Neural cell (in vitro differentiated cells): Measurements from ENCODE around the gene CDKAL1. TPM values are rescaled to one million over a fixed set of nuclear protein-coding genes. Genes with fewer than 3 reads are reported as not detected.

ENCODE experiments used
- H2AFZ ChIP-seq: fragments of 200-600, 300-800 bp; sonication (generic), shearing (Covaris generic); 2 replicates; pipeline ENCODE4 v1.6.0; 2014; ENCODE audit warnings: low read depth, mild to moderate bottlenecking, antibody characterized with exemption, low read length, moderate library complexity
- H3F3A ChIP-seq: fragments of 200-600 bp; shearing (Covaris generic); 2 replicates; pipeline ENCODE4 v1.6.1; 2016; ENCODE audit warnings: mild to moderate bottlenecking, moderate library complexity, mixed read lengths, antibody characterized with exemption, low read length; ENCODE audit not compliant: insufficient read depth, poor library complexity, severe bottlenecking
- H3K27ac ChIP-seq: fragments of 200-600, 300-800 bp; sonication (generic), shearing (Covaris generic); 2 replicates; pipeline ENCODE4 v1.5.1; 2014; ENCODE audit warnings: mild to moderate bottlenecking, low read length, moderate library complexity
- H3K27me3 ChIP-seq: fragments of 300-800, 200-600 bp; sonication (generic), shearing (Covaris generic); 2 replicates; pipeline ENCODE4 v1.6.0; 2014; ENCODE audit warnings: mild to moderate bottlenecking, low read depth, low read length, moderate library complexity; ENCODE audit not compliant: insufficient read depth
- H3K36me3 ChIP-seq: fragments of 300-800, 200-600 bp; sonication (generic), shearing (Covaris generic); 2 replicates; pipeline ENCODE4 v1.5.1; 2014; ENCODE audit warnings: mild to moderate bottlenecking, antibody characterized with exemption, low read length, moderate library complexity; ENCODE audit not compliant: insufficient read depth
- H3K4me2 ChIP-seq: fragments of 300-800, 200-600 bp; sonication (generic), shearing (Covaris generic); 2 replicates; pipeline ENCODE4 v1.6.0; 2014; ENCODE audit warnings: mild to moderate bottlenecking, low read length
- H3K4me3 ChIP-seq: fragments of 300-800, 200-600 bp; sonication (generic), shearing (Covaris generic); 2 replicates; pipeline ENCODE4 v1.5.1; 2014; ENCODE audit warnings: mild to moderate bottlenecking, low read length, moderate library complexity
- H3K79me2 ChIP-seq: fragments of 200-600 bp; shearing (Covaris generic); replicated peaks from 2 replicates; pipeline ENCODE4 v1.6.0; 2014; ENCODE audit warnings: mild to moderate bottlenecking, low read length, moderate library complexity; ENCODE audit not compliant: insufficient read depth
- H3K9ac ChIP-seq: fragments of 300-800, 200-600 bp; sonication (generic), shearing (Covaris generic); 2 replicates; pipeline ENCODE4 v1.6.1; 2016; ENCODE audit warnings: mild to moderate bottlenecking, low read length, mixed read lengths
- H3K9me2 ChIP-seq: fragments of 200-600 bp; shearing (Covaris generic); 2 replicates; pipeline ENCODE4 v1.6.1; 2016; ENCODE audit warnings: mild to moderate bottlenecking, low read length, mixed read lengths; ENCODE audit not compliant: insufficient read depth
- H3K9me3 ChIP-seq: fragments of 200-600, 300-800 bp; sonication (generic), shearing (Covaris generic); 2 replicates; pipeline ENCODE4 v1.6.1; 2016; ENCODE audit warnings: mild to moderate bottlenecking, mixed run types, low read length, moderate library complexity, mixed read lengths
- H4K20me1 ChIP-seq: fragments of 200-600 bp; shearing (Covaris generic); 2 replicates; pipeline ENCODE4 v1.6.1; 2016; ENCODE audit warnings: mild to moderate bottlenecking, mixed run types; ENCODE audit not compliant: insufficient read depth
- CTCF ChIP-seq: fragments of 450-650 bp; IDR thresholded peaks from 2 replicates; pipeline ENCODE4 v1.5.1; 2014; ENCODE audit warnings: antibody characterized with exemption, mild to moderate bottlenecking, moderate library complexity; ENCODE audit not compliant: poor library complexity, severe bottlenecking
- EP300 ChIP-seq: fragments of 450-650 bp; conservative IDR thresholded peaks from 2 replicates; pipeline ENCODE4 v1.6.1; 2014; ENCODE audit warnings: antibody characterized with exemption, mild to moderate bottlenecking, moderate library complexity; ENCODE audit not compliant: poor library complexity, severe bottlenecking
- EZH2 ChIP-seq: fragments of 200-600, 300-800 bp; shearing (Covaris generic), sonication (generic); IDR thresholded peaks from 2 replicates; pipeline ENCODE4 v1.6.1; 2014; ENCODE audit warnings: antibody characterized with exemption, low read length, borderline replicate concordance, mild to moderate bottlenecking; ENCODE audit not compliant: insufficient read depth, poor library complexity, severe bottlenecking
- MXI1 ChIP-seq: fragments of 450-650 bp; conservative IDR thresholded peaks from 2 replicates; pipeline ENCODE4 v1.6.1; 2014; ENCODE audit warnings: antibody characterized with exemption, mild to moderate bottlenecking; ENCODE audit not compliant: poor library complexity, severe bottlenecking
- POLR2AphosphoS5 ChIP-seq: IDR thresholded peaks from 2 replicates; pipeline ENCODE4 v1.6.1; 2012
- RAD21 ChIP-seq: fragments of 450-650 bp; conservative IDR thresholded peaks from 2 replicates; pipeline ENCODE4 v1.6.1; 2014; ENCODE audit warnings: antibody characterized with exemption, mild to moderate bottlenecking, moderate library complexity
- REST ChIP-seq: IDR thresholded peaks from 2 replicates; pipeline ENCODE4 v1.6.1; 2012; ENCODE audit warnings: borderline replicate concordance
- SMC3 ChIP-seq: fragments of 450-650 bp; conservative IDR thresholded peaks from 2 replicates; pipeline ENCODE4 v1.6.1; 2014; ENCODE audit warnings: antibody characterized with exemption, mild to moderate bottlenecking, moderate library complexity; ENCODE audit not compliant: poor library complexity
- TAF1 ChIP-seq: IDR thresholded peaks from 2 replicates; pipeline ENCODE4 v1.6.1; 2012; ENCODE audit warnings: low read depth
- polyA plus RNA-seq: library from polyadenylated mRNA; depleted of rRNA; stranded (reverse); fragments of >200 nt; gene quantifications from 2 replicates; pipeline ENCODE4 v1.2.3, GENCODE V29; 2014

CDKAL1 gene
- polyA plus RNA-seq, 1 donor from 2014 or later: 10.7 TPM

- Histone ChIP-seq H3K4me2 (no peak overlapping the region), H3K4me3 (no peak overlapping the region), H3K27me3 (no peaks in the 10 kb centered on the region), H3F3A (no peaks in the 10 kb centered on the region), H3K9ac (no peak overlapping the region), H3K79me2 (no peaks in the 10 kb centered on the region), H3K27ac (no peak overlapping the region), H4K20me1 (no peaks in the 10 kb centered on the region), H3K9me2 (no peaks in the 10 kb centered on the region), H3K9me3 (no peaks in the 10 kb centered on the region), H3K36me3 (no peaks in the 10 kb centered on the region), H2AFZ (no peak overlapping the region)
- no peak for TF ChIP-seq MXI1
- TF ChIP-seq EP300: no peak
- TF ChIP-seq POLR2AphosphoS5: no peak
- no peak for TF ChIP-seq TAF1
- TF ChIP-seq EZH2: no peak
Measured at GRCh38 chr6:20673458-20673857, 139.2 kb downstream of the CDKAL1 start.

GRCh38 chr6:20674664-20675063, 140.4 kb downstream of the CDKAL1 start:
- no peaks in the 10 kb centered on the region for H3K27me3 ChIP-seq
- no peak overlapping the region for H3K27ac ChIP-seq
- H3K4me2 ChIP-seq: no peak overlapping the region
- no peak overlapping the region for H2AFZ ChIP-seq
- H3K9me3 ChIP-seq: no peaks in the 10 kb centered on the region
- H3K9ac ChIP-seq: no peak overlapping the region
- no peaks in the 10 kb centered on the region for H3F3A ChIP-seq
- no peaks in the 10 kb centered on the region for H3K36me3 ChIP-seq
- H3K79me2 ChIP-seq: no peaks in the 10 kb centered on the region
- H3K9me2 ChIP-seq: no peaks in the 10 kb centered on the region
- H3K4me3 ChIP-seq: no peak overlapping the region
- TF ChIP-seq MXI1 (no peak), REST (no peak), RAD21 (no peak), EZH2 (no peak), SMC3 (no peak), CTCF (no peak), POLR2AphosphoS5 (no peak), TAF1 (no peak), EP300 (no peak)
- no peaks in the 10 kb centered on the region for H4K20me1 ChIP-seq
